ENCODE measurements around the gene FANK1.
A peak's percentile ranks its signal among the peaks of the same experiment; 100 is the strongest.
"Not testable (repeated sequence)": the region's sequence is repeated elsewhere in the genome, so short reads cannot be mapped to it uniquely, and the experiment has no call there.

The FANK1 gene

DNA sequence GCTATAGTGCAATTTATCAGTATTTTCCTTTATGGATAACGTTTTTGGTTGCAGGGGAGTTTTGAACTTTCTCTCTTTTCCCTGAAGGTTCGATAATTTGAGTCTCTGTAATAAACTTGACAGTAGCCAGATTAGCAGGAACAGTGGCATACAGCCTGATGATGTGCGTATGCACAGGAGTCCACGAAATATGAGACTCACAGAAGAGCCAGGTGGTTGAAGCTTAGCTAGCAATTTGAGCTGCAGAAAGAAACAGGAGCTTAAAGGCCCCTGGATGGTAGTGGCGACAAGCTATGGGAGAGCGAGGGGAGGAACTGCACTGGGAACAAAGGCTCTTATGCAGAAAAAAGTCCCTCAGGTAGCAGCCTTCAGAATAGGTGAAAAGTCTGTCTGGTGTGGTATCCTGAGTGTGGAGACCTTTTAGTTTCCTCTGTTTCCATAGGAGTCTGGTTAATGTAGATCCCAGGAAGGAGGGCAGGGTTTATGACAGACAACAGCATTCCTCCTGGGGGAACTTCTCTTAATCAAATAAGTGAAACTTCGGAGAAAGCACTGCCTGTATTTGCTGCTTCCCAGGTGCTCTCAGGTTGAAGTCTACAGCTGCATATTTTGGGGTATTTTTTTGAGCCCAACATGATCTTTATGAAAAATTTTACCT is 32.7 kb downstream of the FANK1 start:
- DNase-seq (ENCODE audit: low read depth), result no peak

DNA sequence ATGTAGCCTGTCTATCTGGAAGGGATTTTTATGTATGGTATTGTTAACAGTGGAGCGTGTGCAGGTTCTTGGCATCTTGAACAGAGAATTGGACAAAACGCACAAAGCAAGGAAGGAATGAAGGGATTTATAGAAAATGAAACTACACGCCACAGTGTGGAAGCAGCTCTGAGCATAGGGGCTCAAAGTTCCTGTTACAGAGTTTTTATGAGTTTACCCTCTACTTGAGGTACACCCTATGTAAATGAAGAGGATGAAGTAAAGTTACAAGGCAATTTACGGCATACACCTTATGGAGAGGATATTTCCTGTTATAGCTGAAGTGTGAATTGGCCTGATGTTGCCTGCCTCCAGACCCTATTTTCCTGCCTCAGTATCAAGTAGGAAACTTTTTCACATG is 33.3 kb downstream of the FANK1 start:
- no peak for DNase-seq (ENCODE audit: low read depth)

GRCh38 chr10:125933693-125934092 is 37.3 kb downstream of the FANK1 start:
- DNase-seq (ENCODE audit: low read depth), result no peak

- no peak for DNase-seq (ENCODE audit: low read depth)
Observed at GRCh38 chr10:125936331-125936730, 40.0 kb downstream of the FANK1 start.

- no peak for DNase-seq (ENCODE audit: low read depth)
Observed at GRCh38 chr10:125940515-125940914, 44.2 kb downstream of the FANK1 start.

GRCh38 chr10:125951290-125951689 is 54.9 kb downstream of the FANK1 start:
- no peak for DNase-seq (ENCODE audit: low read depth)

- no peak for DNase-seq (ENCODE audit: low read depth)
Observed at GRCh38 chr10:125953778-125954385, 57.5 kb downstream of the FANK1 start.

GRCh38 chr10:125955766-125956165 is 59.4 kb downstream of the FANK1 start:
- no peak for DNase-seq (ENCODE audit: low read depth)

DNA sequence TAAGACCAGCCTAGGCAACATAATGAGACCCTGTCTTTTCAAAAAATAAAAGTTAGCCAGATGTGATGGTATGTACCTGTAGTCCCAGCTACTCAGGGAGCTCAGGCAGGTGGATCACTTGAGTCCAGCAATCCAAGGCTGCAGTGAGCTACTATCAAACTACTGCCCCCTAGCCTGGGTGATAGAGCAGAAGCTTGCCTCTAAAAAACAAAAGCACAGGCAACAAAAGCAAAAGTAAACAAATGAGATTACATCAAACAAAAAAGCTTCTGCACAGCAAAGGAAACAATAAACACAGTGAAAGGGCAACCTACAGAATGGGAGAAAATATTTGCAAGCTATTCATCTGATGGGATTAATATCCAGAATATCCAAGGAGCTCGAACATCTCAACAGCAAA is 65.4 kb downstream of the FANK1 start:
- no peak for DNase-seq (ENCODE audit: low read depth)

GRCh38 chr10:125962200-125962599 is 65.8 kb downstream of the FANK1 start:
- no peak for DNase-seq (ENCODE audit: low read depth)

DNA sequence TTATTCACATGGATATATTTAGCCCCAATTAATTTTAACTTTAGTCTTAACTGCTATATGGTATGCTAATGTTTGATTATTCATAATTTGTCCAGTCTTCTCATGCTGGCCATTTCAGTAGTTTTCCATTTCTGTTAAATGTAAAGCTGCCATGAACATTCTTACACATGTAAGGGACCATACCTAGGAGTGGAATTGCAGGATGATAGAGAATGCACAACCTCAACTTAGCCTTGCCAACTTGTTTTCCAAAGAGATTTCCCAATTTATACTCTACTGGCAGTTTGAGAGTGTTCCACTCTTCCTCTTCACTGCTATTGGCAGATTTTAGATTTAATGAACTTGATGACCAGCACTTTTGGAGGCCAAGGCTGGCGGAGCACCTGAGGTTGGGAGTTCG is 68.2 kb downstream of the FANK1 start:
- no peak for DNase-seq (ENCODE audit: low read depth)

GRCh38 chr10:125967533-125967932 is 71.2 kb downstream of the FANK1 start:
- DNase-seq (ENCODE audit: low read depth), result no peak

- DNase-seq (ENCODE audit: low read depth), result not testable (repeated sequence)
Observed at GRCh38 chr10:125970077-125970630, 73.8 kb downstream of the FANK1 start.

DNA sequence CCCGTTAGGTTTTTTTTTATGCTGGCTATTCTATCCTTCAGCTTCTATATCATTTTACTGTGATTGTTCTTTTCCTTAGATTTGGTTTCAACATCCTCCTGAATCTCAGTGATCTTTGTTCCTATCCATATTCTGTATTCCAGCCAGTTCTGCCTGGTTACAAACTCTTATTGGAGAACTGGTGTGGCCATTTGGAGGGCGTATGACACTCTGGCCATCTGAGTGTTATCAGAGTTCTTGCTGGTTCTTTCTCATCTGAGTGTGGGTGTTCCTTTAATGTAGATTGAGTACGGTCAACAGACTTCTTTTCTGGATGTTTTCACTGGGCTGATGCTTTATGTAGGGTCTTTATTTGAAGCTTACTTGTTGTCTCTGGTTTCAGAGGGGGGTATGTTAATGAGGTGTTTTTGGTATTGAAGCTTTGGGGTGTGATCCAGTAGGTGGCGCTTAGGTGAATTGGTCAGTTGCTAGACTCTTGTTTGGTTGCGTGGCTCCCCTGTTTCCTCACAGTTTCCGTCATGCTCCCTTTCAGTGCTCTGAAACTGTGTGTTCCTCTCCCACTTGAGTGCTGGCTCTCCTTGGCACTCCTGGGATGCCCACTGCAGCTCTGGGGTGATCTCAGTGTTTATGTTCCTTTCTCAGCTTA is 80.7 kb downstream of the FANK1 start:
- no peak for DNase-seq (ENCODE audit: low read depth)

- DNase-seq (ENCODE audit: low read depth), result no peak
Observed at GRCh38 chr10:125979976-125980375, 83.6 kb downstream of the FANK1 start.

- DNase-seq (ENCODE audit: low read depth), result no peak
Observed at GRCh38 chr10:125980521-125981035, 84.2 kb downstream of the FANK1 start.

DNA sequence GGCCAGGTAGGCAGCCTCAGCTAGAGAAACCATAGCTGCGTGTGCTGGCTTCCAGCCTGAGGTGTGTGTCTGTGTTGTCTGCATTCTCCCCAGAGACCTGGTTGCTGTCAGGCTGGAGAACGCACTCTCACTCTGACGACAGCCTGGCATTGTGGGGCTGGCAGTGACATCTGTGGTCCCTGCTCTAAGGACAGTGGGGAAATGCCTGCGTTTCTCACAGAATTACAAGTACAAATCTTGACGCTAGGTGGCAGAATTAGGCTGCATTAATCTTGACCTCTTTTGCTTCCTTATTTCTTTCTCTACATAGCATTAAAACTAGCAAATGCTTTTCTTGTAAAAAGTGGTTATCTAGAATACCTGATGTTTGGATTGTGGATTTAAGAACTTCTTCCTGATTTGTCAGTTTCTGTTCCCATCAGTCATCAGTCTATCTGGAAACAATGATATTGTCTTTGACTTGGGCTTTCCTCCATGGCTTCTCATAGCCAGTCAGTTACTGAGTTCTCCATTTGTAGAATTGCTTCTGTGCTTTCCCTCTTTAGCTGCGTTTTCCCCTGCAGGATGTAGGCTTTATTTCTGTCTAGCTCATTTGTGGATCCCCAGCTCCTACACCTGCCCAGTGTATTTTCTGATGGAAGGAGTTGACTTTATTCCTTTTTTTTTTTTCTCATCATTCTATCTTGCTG is 86.0 kb downstream of the FANK1 start:
- DNase-seq (ENCODE audit: low read depth), result peak; percentile 55

GRCh38 chr10:125983161-125983560 is 86.8 kb downstream of the FANK1 start:
- DNase-seq (ENCODE audit: low read depth), result no peak

DNA sequence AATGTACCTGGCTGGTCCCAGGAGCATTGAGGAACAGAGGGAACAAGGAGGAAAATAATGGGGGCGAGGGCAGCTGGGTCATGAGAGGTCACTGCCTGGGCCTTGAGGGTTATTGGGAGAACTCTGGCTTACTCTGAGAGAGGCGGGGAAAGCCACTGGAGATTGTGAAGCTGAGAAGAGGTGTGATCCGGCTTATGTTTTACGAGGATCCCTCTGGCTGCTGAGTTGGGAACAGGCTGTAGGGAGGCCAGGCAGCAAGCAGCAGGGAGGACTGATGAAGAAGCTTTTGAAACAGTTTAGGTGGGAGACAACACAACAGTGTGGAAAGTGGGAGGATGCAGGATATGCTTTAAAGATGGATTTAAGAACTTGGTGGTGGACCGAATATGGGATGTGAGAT is 87.3 kb downstream of the FANK1 start:
- DNase-seq (ENCODE audit: low read depth), result no peak

DNA sequence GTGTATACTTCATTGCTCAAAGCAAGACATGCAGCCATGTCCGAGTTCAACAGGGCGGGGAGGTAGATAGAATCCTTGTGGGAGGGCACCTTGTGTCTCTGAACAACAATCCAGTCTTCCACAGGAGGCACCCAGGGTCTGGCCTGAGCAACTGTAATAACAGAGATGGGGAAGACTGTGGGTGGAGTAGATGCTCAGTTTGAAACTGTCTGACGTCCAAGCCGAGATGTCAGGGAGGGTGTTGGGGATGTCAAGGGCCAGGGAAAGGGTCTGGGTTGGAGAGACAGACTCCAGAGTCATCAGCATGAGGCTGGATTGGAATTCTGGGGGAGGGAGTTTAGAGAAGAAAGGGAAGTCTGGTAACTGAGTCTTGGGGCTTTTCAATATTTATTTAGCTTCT is 88.0 kb downstream of the FANK1 start:
- no peak for DNase-seq (ENCODE audit: low read depth)

GRCh38 chr10:125984865-125985495 is 88.6 kb downstream of the FANK1 start:
- no peak for DNase-seq (ENCODE audit: low read depth)
